ENCODE measurements around the gene LRP1B.

DNA sequence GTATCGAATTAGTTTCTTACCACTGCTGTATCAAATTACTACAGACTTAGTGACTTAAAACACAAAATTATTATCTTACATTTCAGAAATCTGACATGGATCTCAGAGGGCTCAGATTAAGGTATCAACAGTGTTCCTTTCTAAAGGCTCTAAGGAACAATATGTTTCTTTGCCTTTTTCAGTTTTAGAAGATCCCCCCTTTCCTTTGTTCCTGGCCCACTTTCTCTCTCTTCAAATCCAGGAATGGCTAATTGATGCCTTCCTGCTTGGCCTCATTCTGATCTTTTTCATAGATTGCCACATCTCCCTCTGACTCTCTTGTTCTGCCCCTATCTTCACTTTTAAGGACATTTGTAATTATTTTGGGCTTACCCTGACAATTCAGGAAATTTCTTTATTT lies 65.7 kb downstream of the LRP1B start:
- TF ChIP-seq POLR2A (IDR thresholded peaks at IDR 0.05) (no peak), POLR2AphosphoS5 (IDR thresholded peaks at IDR 0.05) (no peak)
- TF ChIP-seq, protein P1, sequence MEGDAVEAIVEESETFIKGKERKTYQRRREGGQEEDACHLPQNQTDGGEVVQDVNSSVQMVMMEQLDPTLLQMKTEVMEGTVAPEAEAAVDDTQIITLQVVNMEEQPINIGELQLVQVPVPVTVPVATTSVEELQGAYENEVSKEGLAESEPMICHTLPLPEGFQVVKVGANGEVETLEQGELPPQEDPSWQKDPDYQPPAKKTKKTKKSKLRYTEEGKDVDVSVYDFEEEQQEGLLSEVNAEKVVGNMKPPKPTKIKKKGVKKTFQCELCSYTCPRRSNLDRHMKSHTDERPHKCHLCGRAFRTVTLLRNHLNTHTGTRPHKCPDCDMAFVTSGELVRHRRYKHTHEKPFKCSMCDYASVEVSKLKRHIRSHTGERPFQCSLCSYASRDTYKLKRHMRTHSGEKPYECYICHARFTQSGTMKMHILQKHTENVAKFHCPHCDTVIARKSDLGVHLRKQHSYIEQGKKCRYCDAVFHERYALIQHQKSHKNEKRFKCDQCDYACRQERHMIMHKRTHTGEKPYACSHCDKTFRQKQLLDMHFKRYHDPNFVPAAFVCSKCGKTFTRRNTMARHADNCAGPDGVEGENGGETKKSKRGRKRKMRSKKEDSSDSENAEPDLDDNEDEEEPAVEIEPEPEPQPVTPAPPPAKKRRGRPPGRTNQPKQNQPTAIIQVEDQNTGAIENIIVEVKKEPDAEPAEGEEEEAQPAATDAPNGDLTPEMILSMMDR (IDR thresholded peaks at IDR 0.05): no peak
